HEK293 (cell line): Measurements from ENCODE around the gene WHRN.

Experiments
- CTCF ChIP-seq: fragments of 450-650 bp; formaldehyde crosslinking; IDR thresholded peaks from 2 replicates; pipeline ENCODE4 v1.5.1; 2016; ENCODE audit warnings: missing biosample characterization, missing genetic modification characterization
- PRDM4 ChIP-seq: fragments of 450-650 bp; formaldehyde crosslinking; IDR thresholded peaks from 2 replicates; pipeline ENCODE4 v1.5.1; 2017; ENCODE audit warnings: missing biosample characterization, missing genetic modification characterization
- REST ChIP-seq: fragments of 450-650 bp; formaldehyde crosslinking; IDR thresholded peaks from 2 replicates; pipeline ENCODE4 v1.5.1; 2016; ENCODE audit warnings: missing biosample characterization, missing genetic modification characterization
- TSHZ1 ChIP-seq: fragments of 450-650 bp; formaldehyde crosslinking; IDR thresholded peaks from 2 replicates; pipeline ENCODE4 v1.5.1; 2016; ENCODE audit warnings: missing biosample characterization, missing genetic modification characterization, borderline replicate concordance
- ZNF501 ChIP-seq: fragments of 450-650 bp; formaldehyde crosslinking; IDR thresholded peaks from 2 replicates; pipeline ENCODE4 v1.5.1; 2016; ENCODE audit warnings: missing biosample characterization, missing genetic modification characterization
- ZNF561 ChIP-seq: fragments of 450-650 bp; IDR thresholded peaks from 2 replicates; pipeline ENCODE4 v1.5.1; 2018; ENCODE audit warnings: missing biosample characterization, missing genetic modification characterization, borderline replicate concordance

DNA sequence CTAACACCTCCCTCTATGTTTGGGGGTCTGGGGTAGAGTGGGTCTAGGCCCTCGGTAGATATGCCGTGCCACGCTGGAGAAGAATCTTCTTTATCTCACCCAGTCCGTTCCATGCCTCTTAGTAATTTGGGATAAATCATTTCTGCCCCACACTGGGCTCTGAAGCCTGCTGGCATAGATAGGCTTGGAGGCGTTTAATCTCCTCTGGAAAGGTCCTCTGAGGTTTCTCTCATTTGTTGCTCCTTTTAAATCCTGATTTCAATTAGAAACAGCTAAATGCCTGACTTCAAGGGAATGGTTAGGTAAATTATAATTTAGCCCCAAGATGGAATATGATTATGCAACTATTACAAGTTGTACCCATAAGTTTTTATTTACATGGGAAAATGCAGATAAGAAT is 59.7 kb downstream of the WHRN start:
- TF ChIP-seq TSHZ1 (tag by site-specific recombination): no peak
- TF ChIP-seq ZNF501 (tag by site-specific recombination): no peak
- no peak for TF ChIP-seq PRDM4 (tag by site-specific recombination)
- TF ChIP-seq REST (tag by site-specific recombination): no peak
- TF ChIP-seq CTCF (tag by site-specific recombination): no peak
- no peak for TF ChIP-seq ZNF561 (tag by site-specific recombination)
